Measurements from ENCODE around the gene MIB2.
"Not testable (repeated sequence)": the region's sequence is repeated elsewhere in the genome, so short reads cannot be mapped to it uniquely, and the experiment has no call there.

GRCh38 chr1:1640081-1640480 lies 24.8 kb downstream of the MIB2 start:
- TF ChIP-seq, protein P1, sequence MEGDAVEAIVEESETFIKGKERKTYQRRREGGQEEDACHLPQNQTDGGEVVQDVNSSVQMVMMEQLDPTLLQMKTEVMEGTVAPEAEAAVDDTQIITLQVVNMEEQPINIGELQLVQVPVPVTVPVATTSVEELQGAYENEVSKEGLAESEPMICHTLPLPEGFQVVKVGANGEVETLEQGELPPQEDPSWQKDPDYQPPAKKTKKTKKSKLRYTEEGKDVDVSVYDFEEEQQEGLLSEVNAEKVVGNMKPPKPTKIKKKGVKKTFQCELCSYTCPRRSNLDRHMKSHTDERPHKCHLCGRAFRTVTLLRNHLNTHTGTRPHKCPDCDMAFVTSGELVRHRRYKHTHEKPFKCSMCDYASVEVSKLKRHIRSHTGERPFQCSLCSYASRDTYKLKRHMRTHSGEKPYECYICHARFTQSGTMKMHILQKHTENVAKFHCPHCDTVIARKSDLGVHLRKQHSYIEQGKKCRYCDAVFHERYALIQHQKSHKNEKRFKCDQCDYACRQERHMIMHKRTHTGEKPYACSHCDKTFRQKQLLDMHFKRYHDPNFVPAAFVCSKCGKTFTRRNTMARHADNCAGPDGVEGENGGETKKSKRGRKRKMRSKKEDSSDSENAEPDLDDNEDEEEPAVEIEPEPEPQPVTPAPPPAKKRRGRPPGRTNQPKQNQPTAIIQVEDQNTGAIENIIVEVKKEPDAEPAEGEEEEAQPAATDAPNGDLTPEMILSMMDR (IDR thresholded peaks at IDR 0.05): not testable (repeated sequence)
- TF ChIP-seq POLR2AphosphoS5, POLR2A, EP300 (IDR thresholded peaks at IDR 0.05): not testable (repeated sequence)

All from stomach (tissue), 4 donors.